Prostate gland (tissue), 2 donors: ENCODE results near the gene TMEM201.

Experiments used
- CTCF ChIP-seq, 4 experiments: fragments of 200-600 bp in 2 of 4; fragments of 450-650 bp in 2 of 4; sonication (generic) in 2 of 4; IDR thresholded peaks; 1 replicate in 3 of 4; 2 replicates in 1 of 4; pipeline ENCODE4 v1.5.1; 2016 to 2019; ENCODE audit warnings: antibody characterized with exemption in 4 of 4, mild to moderate bottlenecking in 2 of 4, moderate library complexity in 2 of 4
- POLR2A ChIP-seq: fragments of 450-650 bp; IDR thresholded peaks from one replicate; pipeline ENCODE4 v1.6.1; 2016; ENCODE audit warnings: antibody characterized with exemption, mild to moderate bottlenecking
- POLR2AphosphoS5 ChIP-seq: sonication (generic); formaldehyde crosslinking; IDR thresholded peaks from one replicate; pipeline ENCODE4 v1.6.1; 2017; ENCODE audit warnings: antibody characterized with exemption

- TF ChIP-seq POLR2AphosphoS5 (peak; percentile 38), CTCF (IDR thresholded peaks at IDR 0.05) (no peak), POLR2A (no peak)
Measured at GRCh38 chr1:9539829-9540550, 48.7 kb upstream of the TMEM201 start.
